Measurements from ENCODE around the gene UBIAD1. TPM values are rescaled to one million over a fixed set of nuclear protein-coding genes. Genes with fewer than 3 reads are reported as not detected.

The UBIAD1 gene
- total RNA-seq, 6 donors from 2014 or later = 5.9 to 20.8 (median 15.7) TPM

GRCh38 chr1:11279152-11279551 lies 6.2 kb downstream of the UBIAD1 start:
- H3K9me3 ChIP-seq = no peaks in the 10 kb centered on the region
- H3K4me3 ChIP-seq = no peak overlapping the region
- no peaks in the 10 kb centered on the region for H3K27me3 ChIP-seq
- no peak for TF ChIP-seq CTCF (IDR thresholded peaks at IDR 0.05)
- TF ChIP-seq POLR2A (IDR thresholded peaks at IDR 0.05) = no peak
- no peak for TF ChIP-seq POLR2AphosphoS5 (IDR thresholded peaks at IDR 0.05)
- no peak for TF ChIP-seq EP300 (IDR thresholded peaks at IDR 0.05)
- peaks cover 44 to 54% (median 47%) of the 10 kb centered on the region in 4 donors for H3K4me1 ChIP-seq
- 87 to 90% methylated on average over 5 of the region's 5 CpGs for WGBS, 2 donors
- ATAC-seq (ENCODE audit: low FRiP score in 2 of 2) = no peak
- no peak for DNase-seq
- peaks cover 0 to 14% (median 6%) of the 10 kb centered on the region in 4 donors for H3K36me3 ChIP-seq
- no peak overlapping the region for H3K27ac ChIP-seq

- peaks cover 39 to 49% (median 42%) of the 10 kb centered on the region in 4 donors for H3K4me1 ChIP-seq
- H3K27ac ChIP-seq = peak overlapping the region in 2 of 4 donors; percentile 66 to 75
- 86 to 100% methylated on average over 1 of the region's 1 CpG for WGBS, 2 donors
- no peaks in the 10 kb centered on the region for H3K9me3 ChIP-seq
- peaks cover 0 to 14% (median 6%) of the 10 kb centered on the region in 4 donors for H3K36me3 ChIP-seq
- ATAC-seq (ENCODE audit: low FRiP score in 2 of 2) (no peak), DNase-seq (no peak)
- TF ChIP-seq CTCF (IDR thresholded peaks at IDR 0.05) (no peak), POLR2AphosphoS5 (IDR thresholded peaks at IDR 0.05) (no peak), POLR2A (IDR thresholded peaks at IDR 0.05) (no peak), EP300 (IDR thresholded peaks at IDR 0.05) (no peak)
- H3K27me3 ChIP-seq = no peaks in the 10 kb centered on the region
- no peak overlapping the region for H3K4me3 ChIP-seq
Observed at GRCh38 chr1:11279630-11280029, 6.6 kb downstream of the UBIAD1 start.

- ATAC-seq (ENCODE audit: low FRiP score in 2 of 2) = no peak
- H3K4me3 ChIP-seq = no peak overlapping the region
- no peak for TF ChIP-seq CTCF (IDR thresholded peaks at IDR 0.05)
- no peak for TF ChIP-seq POLR2AphosphoS5 (IDR thresholded peaks at IDR 0.05)
- TF ChIP-seq EP300 (IDR thresholded peaks at IDR 0.05) = no peak
- TF ChIP-seq POLR2A (IDR thresholded peaks at IDR 0.05) = no peak
- peaks cover 0 to 18% (median 7%) of the 10 kb centered on the region in 4 donors for H3K36me3 ChIP-seq
- H3K9me3 ChIP-seq = no peaks in the 10 kb centered on the region
- peaks cover 28 to 37% (median 30%) of the 10 kb centered on the region in 4 donors for H3K4me1 ChIP-seq
- H3K27me3 ChIP-seq = no peaks in the 10 kb centered on the region
- DNase-seq = no peak
- WGBS, 2 donors = 53 to 64% methylated on average over 4 of the region's 4 CpGs
- H3K27ac ChIP-seq = peak overlapping the region in 3 of 4 donors; percentile 57 to 75 (median 66)
Observed at GRCh38 chr1:11280719-11281376, 7.8 kb downstream of the UBIAD1 start.

GRCh38 chr1:11281518-11282331 lies 8.7 kb downstream of the UBIAD1 start:
- H3K4me3 ChIP-seq = no peak overlapping the region
- peaks cover 0 to 27% (median 6%) of the 10 kb centered on the region in 4 donors for H3K36me3 ChIP-seq
- H3K27me3 ChIP-seq = no peaks in the 10 kb centered on the region
- peaks cover 22 to 31% (median 25%) of the 10 kb centered on the region in 4 donors for H3K4me1 ChIP-seq
- no peak for TF ChIP-seq POLR2A (IDR thresholded peaks at IDR 0.05)
- no peak for TF ChIP-seq CTCF (IDR thresholded peaks at IDR 0.05)
- TF ChIP-seq POLR2AphosphoS5 (IDR thresholded peaks at IDR 0.05) = no peak
- no peak for TF ChIP-seq EP300 (IDR thresholded peaks at IDR 0.05)
- peak in 1 of 2 donors; percentile 62 for DNase-seq
- 31 to 33% methylated on average over 8 of the region's 8 CpGs for WGBS, 2 donors
- H3K27ac ChIP-seq = peak overlapping the region; percentile 20 to 75 (median 62)
- no peaks in the 10 kb centered on the region for H3K9me3 ChIP-seq
- ATAC-seq (ENCODE audit: low FRiP score in 2 of 2) = peak; percentile 67 to 83
